ENCODE measurements around the gene ODF2L. TPM values are rescaled to one million over a fixed set of nuclear protein-coding genes. Genes with fewer than 3 reads are reported as not detected.
"Not testable (repeated sequence)": the region's sequence is repeated elsewhere in the genome, so short reads cannot be mapped to it uniquely, and the experiment has no call there.

ODF2L gene
- total and polyA plus RNA-seq, 8 donors = 6.1 to 36.4 (median 11.3) TPM

DNA sequence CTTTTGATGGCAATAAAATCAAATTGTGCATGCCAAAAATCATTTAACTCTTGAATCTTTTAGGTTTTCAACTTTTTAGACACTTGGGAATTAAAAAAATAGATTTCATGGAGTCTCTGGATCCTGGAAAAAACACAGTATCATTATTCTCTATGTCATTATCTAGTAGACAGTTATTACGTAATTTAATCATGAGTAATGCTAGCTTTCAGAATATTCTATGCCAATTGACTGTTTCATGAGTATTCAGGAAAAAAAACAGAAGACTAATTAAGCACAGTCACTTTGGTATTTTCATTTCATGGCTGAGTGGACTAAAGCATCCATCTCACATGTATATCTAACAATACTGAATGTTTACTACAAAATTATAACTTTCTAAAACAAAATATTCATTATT is 44.0 kb downstream of the ODF2L start:
- FAIRE-seq = no peak
- H3K9me3 ChIP-seq = no peaks in the 10 kb centered on the region

GRCh38 chr1:86350230-86350629 is 45.9 kb downstream of the ODF2L start:
- H3K27ac ChIP-seq; H3K4me1 ChIP-seq; DNase-seq; H3K27me3 ChIP-seq; FAIRE-seq; H3K9me3 ChIP-seq; intact Hi-C loops (cut with DNase I); ATAC-seq; H3K4me3 ChIP-seq: not testable (repeated sequence)
- H3K36me3 ChIP-seq = peaks cover 0 to 13% (median 0%) of the 10 kb centered on the region in 3 donors
- 92 to 98% methylated on average over 3 of the region's 3 CpGs for WGBS, 2 donors

More for the DNA sequence above, 44.0 kb downstream of the ODF2L start:
- Histone ChIP-seq H3K36me3 (peaks cover 0 to 13% (median 0%) of the 10 kb centered on the region in 3 donors), H3K27ac (no peak overlapping the region), H3K27me3 (no peaks in the 10 kb centered on the region), H3K4me3 (no peak overlapping the region), H3K4me1 (no peaks in the 10 kb centered on the region)
- WGBS, 2 donors = 94 to 98% methylated on average over 1 of the region's 1 CpG
- ATAC-seq = no peak
- intact Hi-C loops (cut with DNase I) = no loop called here
- DNase-seq = no peak
- no peak for TF ChIP-seq CTCF (IDR thresholded peaks at IDR 0.05)

DNA sequence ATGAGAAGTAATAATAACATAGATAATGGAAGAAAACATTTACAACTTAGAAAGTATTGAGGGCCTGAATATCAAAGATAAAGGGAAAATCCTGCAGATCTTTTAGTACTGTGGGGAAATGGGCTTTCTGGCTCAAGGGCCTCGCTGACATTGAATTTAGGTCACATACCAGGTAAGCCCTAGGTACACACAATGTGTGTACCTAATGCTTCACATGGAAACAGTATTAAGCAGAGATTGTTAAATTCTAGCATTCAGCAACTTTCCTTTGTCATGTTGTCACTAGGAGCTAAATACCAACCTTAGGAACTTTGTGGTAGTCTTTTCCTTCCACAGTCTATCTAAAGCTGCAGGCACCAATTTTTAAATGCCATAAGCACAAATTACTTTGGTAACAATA is 49.7 kb downstream of the ODF2L start:
- intact Hi-C loops (cut with DNase I) = no loop called here
- FAIRE-seq (no peak), DNase-seq (no peak), ATAC-seq (no peak)
- no peak overlapping the region for H3K27ac ChIP-seq
- no peaks in the 10 kb centered on the region for H3K36me3 ChIP-seq
- no peaks in the 10 kb centered on the region for H3K4me1 ChIP-seq
- H3K4me3 ChIP-seq = no peak overlapping the region
- no peaks in the 10 kb centered on the region for H3K27me3 ChIP-seq
- H3K9me3 ChIP-seq = no peaks in the 10 kb centered on the region
- 95 to 100% methylated on average over 1 of the region's 1 CpG for WGBS, 2 donors
- no peak for TF ChIP-seq CTCF (IDR thresholded peaks at IDR 0.05)

- FAIRE-seq = no peak
- no peak for TF ChIP-seq CTCF (IDR thresholded peaks at IDR 0.05)
- ATAC-seq = no peak
- 90 to 97% methylated on average over 2 of the region's 2 CpGs for WGBS, 2 donors
- intact Hi-C loops (cut with DNase I) = no loop called here
- Histone ChIP-seq H3K9me3 (no peaks in the 10 kb centered on the region), H3K27me3 (no peaks in the 10 kb centered on the region), H3K4me3 (no peak overlapping the region), H3K27ac (no peak overlapping the region), H3K4me1 (no peaks in the 10 kb centered on the region), H3K36me3 (no peaks in the 10 kb centered on the region)
- no peak for DNase-seq
Measured at GRCh38 chr1:86345042-86345441, 51.1 kb downstream of the ODF2L start.

DNA sequence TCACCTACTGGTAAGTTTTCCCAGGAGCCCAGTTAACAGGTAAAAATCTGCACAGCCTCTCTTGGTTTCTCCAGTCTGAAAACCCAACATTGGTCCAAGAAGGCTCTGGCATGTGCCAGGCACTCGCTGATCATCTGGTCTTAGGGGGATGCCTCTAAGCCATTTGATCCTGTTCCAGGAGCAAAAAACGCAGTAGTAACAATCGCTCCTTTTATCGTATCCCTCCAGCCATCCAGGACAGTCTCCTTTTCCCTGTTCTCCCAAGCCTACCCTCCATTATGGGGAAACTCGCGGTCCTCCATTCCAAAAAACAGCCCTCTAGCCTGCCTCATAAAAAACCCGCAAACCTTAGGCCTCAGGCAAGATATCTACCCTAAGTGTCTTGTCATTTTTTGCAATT is 56.2 kb downstream of the ODF2L start:
- no peak for ATAC-seq
- Histone ChIP-seq H3K27ac (peak overlapping the region in 1 of 4 donors; percentile 3), H3K9me3 (no peaks in the 10 kb centered on the region), H3K4me1 (no peaks in the 10 kb centered on the region), H3K36me3 (no peaks in the 10 kb centered on the region), H3K27me3 (no peaks in the 10 kb centered on the region), H3K4me3 (no peak overlapping the region)
- no peak for FAIRE-seq
- 78 to 93% methylated on average over 7 of the region's 7 CpGs for WGBS, 2 donors
- DNase-seq = no peak
- intact Hi-C loops (cut with DNase I) = no loop called here
- TF ChIP-seq CTCF (IDR thresholded peaks at IDR 0.05) = no peak

Data from pancreas (tissue), 10 donors.